ENCODE results near the gene ENOX2.

DNA sequence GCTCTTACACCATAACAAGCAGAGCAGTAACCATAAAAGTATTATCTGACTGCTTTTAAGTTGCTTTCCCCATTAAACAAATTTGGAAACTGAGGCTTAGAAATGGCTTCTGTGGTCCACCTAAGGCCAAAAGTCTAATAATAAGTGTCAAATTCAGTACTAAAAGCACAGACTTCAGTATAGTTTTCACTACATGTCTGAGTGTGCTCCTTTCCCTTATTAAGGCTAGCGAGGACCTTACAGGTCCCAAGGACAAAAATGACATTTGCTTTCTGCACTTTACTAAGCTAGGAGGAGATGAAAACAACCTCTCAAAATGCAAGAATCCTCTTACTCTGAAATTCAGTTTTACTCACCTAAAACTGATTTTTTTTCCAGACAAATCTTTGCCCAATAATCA lies 127.2 kb downstream of the ENOX2 start:
- TF ChIP-seq ZNF816 (CRISPR knock-in tag; IDR thresholded peaks at IDR 0.05; ENCODE audit: borderline replicate concordance) (no peak), ZNF574 (CRISPR knock-in tag; IDR thresholded peaks at IDR 0.05) (no peak), DMAP1 (CRISPR knock-in tag; IDR thresholded peaks at IDR 0.05) (no peak), KLF15 (CRISPR knock-in tag; IDR thresholded peaks at IDR 0.05; ENCODE audit: borderline replicate concordance) (no peak), TAF1 (CRISPR knock-in tag; IDR thresholded peaks at IDR 0.05) (no peak), XBP1 (CRISPR knock-in tag; IDR thresholded peaks at IDR 0.05) (no peak), NFYB (CRISPR knock-in tag; IDR thresholded peaks at IDR 0.05) (no peak)
- TF ChIP-seq, protein P1, sequence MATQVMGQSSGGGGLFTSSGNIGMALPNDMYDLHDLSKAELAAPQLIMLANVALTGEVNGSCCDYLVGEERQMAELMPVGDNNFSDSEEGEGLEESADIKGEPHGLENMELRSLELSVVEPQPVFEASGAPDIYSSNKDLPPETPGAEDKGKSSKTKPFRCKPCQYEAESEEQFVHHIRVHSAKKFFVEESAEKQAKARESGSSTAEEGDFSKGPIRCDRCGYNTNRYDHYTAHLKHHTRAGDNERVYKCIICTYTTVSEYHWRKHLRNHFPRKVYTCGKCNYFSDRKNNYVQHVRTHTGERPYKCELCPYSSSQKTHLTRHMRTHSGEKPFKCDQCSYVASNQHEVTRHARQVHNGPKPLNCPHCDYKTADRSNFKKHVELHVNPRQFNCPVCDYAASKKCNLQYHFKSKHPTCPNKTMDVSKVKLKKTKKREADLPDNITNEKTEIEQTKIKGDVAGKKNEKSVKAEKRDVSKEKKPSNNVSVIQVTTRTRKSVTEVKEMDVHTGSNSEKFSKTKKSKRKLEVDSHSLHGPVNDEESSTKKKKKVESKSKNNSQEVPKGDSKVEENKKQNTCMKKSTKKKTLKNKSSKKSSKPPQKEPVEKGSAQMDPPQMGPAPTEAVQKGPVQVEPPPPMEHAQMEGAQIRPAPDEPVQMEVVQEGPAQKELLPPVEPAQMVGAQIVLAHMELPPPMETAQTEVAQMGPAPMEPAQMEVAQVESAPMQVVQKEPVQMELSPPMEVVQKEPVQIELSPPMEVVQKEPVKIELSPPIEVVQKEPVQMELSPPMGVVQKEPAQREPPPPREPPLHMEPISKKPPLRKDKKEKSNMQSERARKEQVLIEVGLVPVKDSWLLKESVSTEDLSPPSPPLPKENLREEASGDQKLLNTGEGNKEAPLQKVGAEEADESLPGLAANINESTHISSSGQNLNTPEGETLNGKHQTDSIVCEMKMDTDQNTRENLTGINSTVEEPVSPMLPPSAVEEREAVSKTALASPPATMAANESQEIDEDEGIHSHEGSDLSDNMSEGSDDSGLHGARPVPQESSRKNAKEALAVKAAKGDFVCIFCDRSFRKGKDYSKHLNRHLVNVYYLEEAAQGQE (IDR thresholded peaks at IDR 0.05; ENCODE audit: borderline replicate concordance in 1 of 2, low read depth in 1 of 2, low read length in 2 of 2) = no peak

Data from HepG2 (cell line).